HUES64 (cell line): ENCODE measurements around the gene SSBP3.

ENCODE experiments used
- H3K27ac ChIP-seq: 2 replicates; pipeline ENCODE4 v1.7.0; 2013; ENCODE audit warnings: low read depth, low read length, inconsistent platforms
- H3K27me3 ChIP-seq: 2 replicates; pipeline ENCODE4 v1.6.1; 2013; ENCODE audit warnings: mild to moderate bottlenecking, low read length; ENCODE audit not compliant: insufficient read depth
- H3K36me3 ChIP-seq: 2 replicates; pipeline ENCODE4 v1.6.1; 2013; ENCODE audit warnings: mild to moderate bottlenecking, low read length; ENCODE audit not compliant: insufficient read depth
- H3K4me1 ChIP-seq: 2 replicates; pipeline ENCODE4 v1.6.1; 2013; ENCODE audit warnings: mild to moderate bottlenecking, low read length, moderate library complexity; ENCODE audit not compliant: insufficient read depth
- H3K4me3 ChIP-seq: 2 replicates; pipeline ENCODE4 v1.5.1; 2013; ENCODE audit warnings: mild to moderate bottlenecking, low read length, moderate library complexity
- H3K9ac ChIP-seq: 2 replicates; pipeline ENCODE4 v1.6.1; 2013; ENCODE audit warnings: mild to moderate bottlenecking, low read depth, low read length
- H3K9me3 ChIP-seq: 2 replicates; pipeline ENCODE4 v1.6.1; 2013; ENCODE audit warnings: low read depth, low read length; ENCODE audit not compliant: insufficient read depth
- WGBS: fragments of 150-250, 120-280 bp; methylation state at CpG from one replicate; pipeline ENCODE4 v1.1.7; 2013; ENCODE audit warnings: missing lambda C conversion rate; 5-methylcytosine and 5-hydroxymethylcytosine counted together

SSBP3 gene

DNA sequence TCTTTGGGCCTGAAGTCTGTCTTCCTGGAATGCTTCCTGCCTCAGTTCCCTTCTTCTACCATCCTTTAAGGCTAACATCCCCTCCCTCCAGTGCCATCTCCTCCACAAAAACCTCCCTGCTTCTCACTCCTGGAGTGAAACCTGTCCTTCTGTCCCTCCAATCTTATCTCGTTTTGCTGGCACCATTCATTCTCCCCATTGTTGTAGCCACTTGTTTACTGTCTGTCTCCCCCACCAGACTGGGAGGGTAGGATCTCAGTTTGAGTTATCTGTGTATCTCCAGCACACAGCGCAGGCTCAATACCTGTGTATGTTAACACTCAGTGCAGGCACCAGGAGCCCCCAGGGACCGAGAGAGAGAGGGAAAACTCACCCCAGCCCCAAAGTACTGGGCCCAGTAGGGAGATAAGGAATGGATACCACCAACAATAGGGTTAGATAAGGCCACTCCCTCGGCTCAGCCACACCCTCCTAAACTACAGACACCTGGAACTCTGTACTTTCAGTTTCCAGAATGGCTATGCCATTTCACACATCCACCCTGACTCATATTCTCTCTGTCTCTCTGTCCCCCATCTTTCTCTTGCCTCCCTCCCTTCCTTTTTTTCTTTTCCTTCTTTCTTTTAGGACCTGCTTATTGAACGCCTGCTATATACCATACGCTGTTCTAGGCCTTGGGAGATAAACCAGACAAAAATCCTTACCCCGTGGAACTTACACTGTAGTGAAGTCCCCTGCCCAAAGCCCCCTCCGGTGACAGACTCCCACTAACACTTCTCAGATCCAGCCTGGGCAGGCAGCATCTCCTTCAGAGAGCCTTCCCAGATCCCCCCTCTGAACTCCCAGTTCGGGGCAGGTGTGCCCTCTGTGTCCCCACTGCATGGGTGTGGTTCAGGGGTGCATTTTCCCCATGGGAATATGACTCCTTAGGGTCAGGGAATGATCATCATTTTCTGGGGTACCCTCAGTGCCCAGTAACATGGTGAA, 3.3 kb upstream of the SSBP3 start:
- Histone ChIP-seq H3K4me3 (no peak overlapping the region), H3K27me3 (no peaks in the 10 kb centered on the region), H3K27ac (no peak overlapping the region), H3K4me1 (peaks cover 25% of the 10 kb centered on the region), H3K36me3 (no peaks in the 10 kb centered on the region), H3K9ac (no peak overlapping the region), H3K9me3 (no peaks in the 10 kb centered on the region)
- 72% methylated on average over 9 of the region's 9 CpGs for WGBS

DNA sequence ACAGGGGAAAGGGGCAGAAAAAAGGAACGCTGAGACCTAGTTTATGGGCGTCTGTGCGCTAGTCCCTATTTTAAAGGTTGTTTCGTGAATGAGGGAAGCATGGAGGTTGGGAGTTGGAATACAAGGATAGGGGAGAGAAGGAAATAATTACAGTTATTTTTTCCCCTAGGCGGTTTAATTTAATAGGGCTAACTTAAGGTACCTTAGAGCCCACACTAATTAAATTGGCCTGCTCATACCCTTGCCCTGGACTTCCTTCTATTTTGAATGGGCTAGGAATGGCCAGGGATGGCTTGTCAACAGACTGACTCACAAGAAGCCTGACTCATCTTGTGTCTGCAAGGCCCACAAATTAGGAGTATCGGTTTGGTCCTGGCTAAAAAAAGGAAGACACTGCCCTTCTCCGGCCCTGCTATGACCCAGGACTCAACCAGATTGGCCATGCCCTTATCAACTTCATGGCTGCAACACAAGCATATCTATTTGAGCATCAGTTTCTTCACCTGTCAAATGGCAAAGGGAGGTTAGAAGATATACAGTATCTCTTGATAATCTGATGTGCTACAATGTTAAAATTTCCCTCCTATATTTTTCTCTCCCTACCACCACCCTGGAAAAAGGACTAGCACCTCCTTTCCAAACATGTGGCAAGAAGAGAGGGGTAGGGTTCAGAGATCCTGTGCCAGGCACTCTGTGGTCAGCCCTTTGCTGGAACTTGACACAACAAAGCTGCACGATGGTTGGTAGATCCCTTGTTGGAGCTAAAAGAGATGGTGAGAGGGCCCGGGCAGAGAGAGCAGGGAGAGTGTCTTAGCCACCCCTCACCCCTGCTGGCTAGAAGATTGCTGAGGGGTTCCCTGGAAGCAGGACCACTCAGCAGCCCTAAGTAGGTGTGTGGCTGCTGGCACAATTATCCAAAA, 2.2 kb upstream of the SSBP3 start:
- H3K27ac ChIP-seq: peak overlapping the region; percentile 97
- peaks cover 35% of the 10 kb centered on the region for H3K4me1 ChIP-seq
- no peaks in the 10 kb centered on the region for H3K27me3 ChIP-seq
- peak overlapping the region; percentile 33 for H3K4me3 ChIP-seq
- 46% methylated on average over 9 of the region's 9 CpGs for WGBS
- no peaks in the 10 kb centered on the region for H3K9me3 ChIP-seq
- H3K36me3 ChIP-seq: peaks cover 5% of the 10 kb centered on the region
- peak overlapping the region; percentile 71 for H3K9ac ChIP-seq

DNA sequence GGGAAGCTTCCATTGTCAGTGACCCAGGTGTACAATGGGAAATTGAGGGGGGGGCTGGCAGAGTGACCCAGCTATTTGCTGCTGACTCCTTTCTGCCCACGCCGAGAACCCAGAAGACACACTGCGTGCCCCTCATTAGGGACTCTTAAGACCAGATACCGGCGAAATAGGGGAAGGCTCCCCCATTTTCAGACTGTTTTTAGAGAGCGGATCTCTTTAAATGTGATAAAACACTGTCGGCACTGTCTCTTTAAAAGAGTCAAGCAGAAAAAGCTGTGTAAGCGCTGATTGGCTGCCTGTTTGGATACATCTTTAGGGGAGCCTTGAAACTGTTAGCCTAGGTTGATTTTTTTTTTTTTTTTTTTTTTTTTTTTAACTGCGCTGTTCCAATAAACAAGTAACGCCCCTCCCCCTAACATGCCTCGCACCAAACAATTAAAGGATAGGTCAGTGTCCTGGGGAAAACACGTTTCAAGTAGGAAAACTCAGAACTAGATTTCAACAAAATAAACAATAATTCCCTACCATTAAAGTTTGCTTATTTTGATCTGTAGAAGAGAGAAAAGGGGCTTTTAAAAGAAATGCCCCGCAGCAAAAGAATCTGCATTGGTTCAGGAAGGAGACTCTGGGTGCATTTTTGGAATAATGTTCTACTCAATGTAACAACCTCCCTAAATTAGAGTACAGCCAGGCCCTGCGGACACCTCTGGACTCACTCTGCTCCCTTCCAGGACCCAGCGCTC, 1.4 kb upstream of the SSBP3 start:
- Histone ChIP-seq H3K9me3 (no peaks in the 10 kb centered on the region), H3K4me3 (peak overlapping the region; percentile 75), H3K27me3 (no peaks in the 10 kb centered on the region), H3K4me1 (peaks cover 43% of the 10 kb centered on the region), H3K9ac (peak overlapping the region; percentile 82), H3K27ac (peak overlapping the region; percentile 97), H3K36me3 (peaks cover 13% of the 10 kb centered on the region)
- WGBS: 1% methylated on average over 14 of the region's 15 CpGs

DNA sequence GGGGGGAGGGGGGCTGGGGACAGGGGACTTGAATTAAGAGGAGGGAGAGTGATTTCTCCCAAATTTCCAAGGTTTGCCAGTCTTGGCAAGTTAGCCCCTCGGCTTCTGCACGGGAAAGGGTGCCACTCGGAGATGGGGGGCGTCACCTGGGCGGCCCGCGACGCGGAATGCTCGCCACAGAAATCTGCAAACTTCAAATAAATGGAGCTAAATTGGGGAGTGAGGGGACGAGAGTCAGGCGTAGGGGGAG, 885 bp upstream of the SSBP3 start:
- Histone ChIP-seq H3K4me3 (peak overlapping the region; percentile 75), H3K27ac (peak overlapping the region; percentile 97), H3K9me3 (no peaks in the 10 kb centered on the region), H3K9ac (peak overlapping the region; percentile 82), H3K4me1 (peaks cover 46% of the 10 kb centered on the region), H3K36me3 (peaks cover 18% of the 10 kb centered on the region), H3K27me3 (no peaks in the 10 kb centered on the region)
- 1% methylated on average over 12 of the region's 12 CpGs for WGBS

DNA sequence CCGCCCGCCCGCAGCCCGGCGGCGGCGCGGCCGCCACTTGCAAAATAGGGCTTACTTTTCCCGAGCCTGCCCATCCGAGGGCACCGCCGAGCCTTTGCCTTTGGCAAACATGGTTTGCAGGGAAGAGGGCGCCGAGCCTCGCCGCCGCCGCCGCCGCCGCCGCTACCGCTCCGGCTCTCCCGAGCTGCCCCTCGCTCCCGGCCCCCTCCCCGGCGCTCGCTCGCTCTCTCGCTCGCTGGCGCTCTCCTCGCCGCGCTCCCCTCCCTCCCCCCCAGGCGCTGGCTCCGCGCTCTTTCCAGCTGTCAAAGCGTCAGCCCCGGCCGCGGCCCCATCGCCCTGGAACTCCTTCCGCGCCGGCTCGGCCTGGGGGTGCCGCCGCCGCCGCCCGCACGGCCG, 298 bp downstream of the SSBP3 start:
- WGBS: under 1% methylated on average over 57 of the region's 57 CpGs
- Histone ChIP-seq H3K4me1 (peaks cover 46% of the 10 kb centered on the region), H3K9ac (no peak overlapping the region), H3K9me3 (no peaks in the 10 kb centered on the region), H3K4me3 (peak overlapping the region; percentile 75; the same call in 1 of the 2 replicates), H3K36me3 (peaks cover 30% of the 10 kb centered on the region), H3K27ac (no peak overlapping the region), H3K27me3 (no peaks in the 10 kb centered on the region)

DNA sequence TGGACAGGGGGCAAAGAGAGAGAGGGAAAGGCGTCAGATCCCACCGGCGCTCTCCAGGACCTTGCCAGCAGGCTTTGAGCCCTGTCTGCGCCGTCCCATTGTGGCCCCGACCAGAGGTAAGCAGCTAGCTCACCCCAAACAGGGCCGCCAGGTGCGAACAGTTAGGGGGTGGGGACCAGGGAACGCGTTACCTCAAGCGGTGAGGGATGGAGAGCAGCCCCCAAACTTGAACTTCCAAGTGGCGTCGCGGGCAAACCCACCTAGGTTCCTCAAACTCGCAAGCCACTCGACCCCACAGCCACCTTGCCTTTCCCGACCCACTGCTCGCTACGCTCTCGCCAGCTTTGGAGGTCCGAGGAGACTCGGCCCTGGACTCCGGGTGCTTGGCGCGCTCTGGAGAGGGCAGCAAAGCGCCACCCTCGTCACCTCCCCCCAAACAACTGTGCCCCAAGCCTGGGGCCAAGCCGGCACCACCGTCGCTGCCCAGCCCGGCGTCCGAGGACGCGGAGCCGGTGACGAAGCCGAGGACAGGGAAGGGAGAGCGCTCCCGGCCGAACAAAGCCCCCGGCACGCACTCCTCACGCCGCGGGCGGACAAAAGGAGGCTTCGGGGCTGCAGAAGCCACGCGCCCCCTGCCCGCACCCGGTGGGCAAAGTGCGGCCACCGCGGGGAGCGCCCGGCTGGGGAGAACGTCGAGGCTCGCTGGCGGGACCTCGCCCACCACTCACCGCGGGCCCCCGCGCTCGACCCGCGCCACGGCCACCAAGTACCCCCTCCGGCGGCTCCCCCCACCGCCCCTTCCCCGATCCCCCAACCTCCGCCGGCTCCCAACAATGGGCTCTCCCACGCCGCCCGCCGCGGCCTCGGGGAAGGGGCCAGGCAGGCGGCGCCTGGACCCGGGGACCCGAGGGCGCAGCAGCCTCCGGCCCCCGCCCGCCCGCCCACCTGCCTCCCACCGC, 976 bp downstream of the SSBP3 start:
- Histone ChIP-seq H3K4me1 (peaks cover 42% of the 10 kb centered on the region), H3K4me3 (peak overlapping the region; percentile 75), H3K27me3 (no peaks in the 10 kb centered on the region), H3K9ac (peak overlapping the region; percentile 81), H3K9me3 (no peaks in the 10 kb centered on the region), H3K36me3 (peaks cover 36% of the 10 kb centered on the region), H3K27ac (no peak overlapping the region)
- WGBS: under 1% methylated on average over 89 of the region's 92 CpGs

DNA sequence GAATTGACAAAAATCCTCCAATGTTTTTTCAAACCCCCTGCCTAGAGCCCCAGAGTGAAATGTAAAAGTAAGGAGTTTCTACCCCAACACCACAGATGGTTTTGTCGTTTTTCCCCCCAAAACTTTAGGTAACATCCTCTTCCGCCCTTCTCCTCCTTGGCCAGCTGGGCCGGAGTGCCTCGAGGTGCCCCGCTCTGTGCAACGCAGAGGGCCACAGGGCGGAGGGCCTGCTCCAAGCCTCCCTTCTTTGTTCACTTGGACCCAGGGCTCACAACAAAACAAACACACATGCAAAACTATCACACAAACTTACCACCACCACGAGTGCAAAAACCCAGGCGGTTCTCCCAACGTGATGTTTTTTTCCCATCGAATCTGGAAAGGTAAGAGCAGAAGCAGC, 1.9 kb downstream of the SSBP3 start:
- no peak overlapping the region for H3K27ac ChIP-seq
- peaks cover 37% of the 10 kb centered on the region for H3K4me1 ChIP-seq
- H3K36me3 ChIP-seq: peaks cover 46% of the 10 kb centered on the region
- no peaks in the 10 kb centered on the region for H3K27me3 ChIP-seq
- no peaks in the 10 kb centered on the region for H3K9me3 ChIP-seq
- 24% methylated on average over 11 of the region's 11 CpGs for WGBS
- H3K9ac ChIP-seq: peak overlapping the region; percentile 31; the same call in 1 of the 2 replicates
- peak overlapping the region; percentile 75 for H3K4me3 ChIP-seq

DNA sequence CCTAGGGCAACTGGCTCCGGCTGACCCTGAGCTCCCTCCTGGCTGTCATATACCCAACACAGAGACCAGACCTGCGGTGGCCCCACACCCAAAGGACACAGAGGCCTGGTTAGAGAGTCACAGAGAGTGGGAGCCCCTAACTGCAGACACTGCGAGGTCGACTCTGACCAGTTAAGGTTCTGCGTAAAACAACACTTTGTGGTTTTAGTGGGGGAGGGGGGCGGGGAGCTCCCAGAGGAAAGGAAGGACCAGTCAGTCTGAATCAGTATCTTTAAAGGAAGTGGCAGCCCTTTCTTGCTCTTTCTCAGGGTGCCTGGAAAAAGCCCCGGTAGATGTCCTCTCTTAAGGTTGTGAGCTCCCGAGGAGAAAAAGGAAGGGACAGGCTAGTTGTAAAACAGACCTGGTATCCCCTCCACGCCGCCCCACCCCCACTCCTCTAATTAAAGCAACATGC, 2.4 kb downstream of the SSBP3 start:
- Histone ChIP-seq H3K9ac (peak overlapping the region; percentile 29; the same call in 1 of the 2 replicates), H3K27me3 (no peaks in the 10 kb centered on the region), H3K4me1 (peaks cover 33% of the 10 kb centered on the region), H3K4me3 (peak overlapping the region; percentile 75), H3K36me3 (peaks cover 50% of the 10 kb centered on the region), H3K27ac (peak overlapping the region; percentile 27; the same call in 1 of the 2 replicates), H3K9me3 (no peaks in the 10 kb centered on the region)
- WGBS: 15% methylated on average over 10 of the region's 10 CpGs

DNA sequence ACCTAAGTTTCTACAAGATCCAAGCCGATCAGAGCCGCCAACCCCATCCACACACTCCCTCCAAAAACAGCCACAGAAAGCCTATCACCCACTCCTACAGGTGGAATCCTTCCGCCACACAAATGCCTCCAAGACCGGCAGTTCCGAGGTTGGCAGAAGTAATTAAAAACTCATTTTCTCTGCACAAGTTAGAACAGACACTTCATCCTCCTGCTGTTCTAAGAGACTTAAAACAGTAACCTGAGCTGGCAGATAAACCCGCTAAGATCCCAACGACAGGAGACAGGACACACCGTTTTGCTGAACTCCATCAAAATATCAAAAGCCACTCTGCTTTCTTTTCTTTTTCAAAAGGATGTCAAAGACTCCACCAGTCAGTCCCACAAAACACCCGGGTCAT, 2.8 kb downstream of the SSBP3 start:
- Histone ChIP-seq H3K27ac (peak overlapping the region; percentile 27; the same call in 1 of the 2 replicates), H3K4me1 (peaks cover 29% of the 10 kb centered on the region), H3K27me3 (no peaks in the 10 kb centered on the region), H3K9ac (peak overlapping the region; percentile 33; the same call in 1 of the 2 replicates), H3K4me3 (peak overlapping the region; percentile 75), H3K36me3 (peaks cover 55% of the 10 kb centered on the region), H3K9me3 (no peaks in the 10 kb centered on the region)
- 36% methylated on average over 9 of the region's 9 CpGs for WGBS

DNA sequence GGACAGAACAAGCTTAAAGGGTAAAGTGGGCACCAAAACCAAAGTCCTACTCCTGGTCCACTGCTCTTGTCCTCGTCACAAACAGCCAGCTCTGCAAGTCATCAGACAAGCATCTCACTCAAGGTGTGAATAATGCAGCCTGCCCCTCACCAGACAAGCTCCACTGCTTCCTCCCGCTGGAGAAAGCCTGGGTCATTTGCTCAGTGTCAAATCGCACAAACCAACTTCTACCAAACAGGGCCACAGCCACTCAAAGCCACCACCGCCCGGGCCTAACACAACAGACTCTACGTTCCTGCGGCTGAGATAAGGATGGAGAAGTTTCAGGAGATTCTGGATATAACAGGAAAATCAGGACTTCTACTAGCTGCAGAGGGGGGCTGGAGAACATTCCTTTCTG, 3.3 kb downstream of the SSBP3 start:
- peaks cover 24% of the 10 kb centered on the region for H3K4me1 ChIP-seq
- WGBS: 73% methylated on average over 5 of the region's 7 CpGs
- H3K36me3 ChIP-seq: peaks cover 60% of the 10 kb centered on the region
- no peaks in the 10 kb centered on the region for H3K27me3 ChIP-seq
- no peak overlapping the region for H3K9ac ChIP-seq
- H3K27ac ChIP-seq: no peak overlapping the region
- peak overlapping the region; percentile 75; the same call in 1 of the 2 replicates for H3K4me3 ChIP-seq
- H3K9me3 ChIP-seq: no peaks in the 10 kb centered on the region
